IMR-90 (cell line): ENCODE data around the gene PSMC3. TPM values are rescaled to one million over a fixed set of nuclear protein-coding genes. Genes with fewer than 3 reads are reported as not detected.

Experiments
- ATAC-seq: fragments of 200-7000 bp; cut with Tn5 transposase; 2 replicates; pipeline ENCODE4 v1.9.1; 2020; ENCODE audit warnings: low read depth, mild to moderate bottlenecking, moderate library complexity
- BruUV-seq: library from RNA; stranded (reverse); fragments of 400-500 nt; replicated peaks from 2 replicates; lab custom pipeline; 2021; lab: Mats Ljungman, UMichigan
- CTCF ChIA-PET: fragments of 300-600 bp; formaldehyde crosslinking; extraction: SDS; loops from one replicate; lab custom pipeline; 2021; ENCODE audit warnings: antibody characterized with exemption; lab: Yijun Ruan, JAX
- POLR2A ChIA-PET: fragments of 300-600 bp; sonication (Branson Sonifier 250); formaldehyde crosslinking; loops from one replicate; lab custom pipeline; 2022; ENCODE audit warnings: antibody characterized with exemption; ENCODE audit not compliant: unreplicated experiment; lab: Charles Lee
- DNase-seq: peaks from one replicate; pipeline ENCODE4 v3.0.0; 2013
- H2AFZ ChIP-seq: replicated peaks from 2 replicates; pipeline ENCODE3; 2013; ENCODE audit warnings: low read length, mild to moderate bottlenecking; ENCODE audit not compliant: poor library complexity
- H2AK5ac ChIP-seq: 2 replicates; pipeline ENCODE4 v1.6.1; 2013; ENCODE audit warnings: low read depth, low read length, inconsistent platforms
- H2AK9ac ChIP-seq: replicated peaks from 2 replicates; pipeline ENCODE3; 2013; ENCODE audit warnings: mild to moderate bottlenecking, low read depth, low read length, moderate library complexity; ENCODE audit not compliant: poor library complexity
- H2BK120ac ChIP-seq: 2 replicates; pipeline ENCODE4 v1.6.1; 2013; ENCODE audit warnings: low read depth, low read length, inconsistent platforms
- H2BK15ac ChIP-seq: 3 replicates; pipeline ENCODE4 v1.6.1; 2013; ENCODE audit warnings: low read depth, low read length, inconsistent platforms
- H2BK20ac ChIP-seq: 2 replicates; pipeline ENCODE4 v1.6.1; 2013; ENCODE audit warnings: low read depth, mild to moderate bottlenecking, inconsistent platforms, low read length, moderate library complexity
- H2BK5ac ChIP-seq: 2 replicates; pipeline ENCODE4 v1.6.1; 2013; ENCODE audit warnings: mild to moderate bottlenecking, low read depth, low read length, inconsistent platforms; ENCODE audit not compliant: poor library complexity, severe bottlenecking
- H3K14ac ChIP-seq: replicated peaks from 2 replicates; pipeline ENCODE4 v1.6.1; 2013; ENCODE audit warnings: low read depth, low read length, inconsistent platforms
- H3K18ac ChIP-seq: 2 replicates; pipeline ENCODE4 v1.6.1; 2013; ENCODE audit warnings: low read depth, low read length, control low read depth
- H3K23ac ChIP-seq: 2 replicates; pipeline ENCODE4 v1.6.1; 2013; ENCODE audit warnings: low read depth, low read length, inconsistent platforms
- H3K27ac ChIP-seq: 2 replicates; pipeline ENCODE4 v1.5.1; 2013; ENCODE audit warnings: mild to moderate bottlenecking, control low read depth, low read length; ENCODE audit not compliant: insufficient read depth
- H3K27me3 ChIP-seq: 2 replicates; pipeline ENCODE4 v1.6.1; 2013; ENCODE audit warnings: low read length; ENCODE audit not compliant: control insufficient read depth, insufficient read depth
- H3K36me3 ChIP-seq: 2 replicates; pipeline ENCODE4 v1.6.1; 2013; ENCODE audit warnings: low read length, mixed read lengths; ENCODE audit not compliant: control insufficient read depth, insufficient read depth
- H3K4ac ChIP-seq: 2 replicates; pipeline ENCODE4 v1.6.1; 2013; ENCODE audit warnings: low read depth, low read length, inconsistent platforms
- H3K4me1 ChIP-seq: 2 replicates; pipeline ENCODE4 v1.6.1; 2013; ENCODE audit warnings: low read length, mixed read lengths; ENCODE audit not compliant: control insufficient read depth, insufficient read depth
- H3K4me2 ChIP-seq: 2 replicates; pipeline ENCODE4 v1.6.1; 2013; ENCODE audit warnings: low read depth, mild to moderate bottlenecking, control low read depth, low read length, moderate library complexity
- H3K4me3 ChIP-seq: 2 replicates; pipeline ENCODE4 v1.5.1; 2013; ENCODE audit warnings: low read depth, mild to moderate bottlenecking, control low read depth, low read length, moderate library complexity; ENCODE audit not compliant: insufficient read depth
- H3K56ac ChIP-seq: 2 replicates; pipeline ENCODE4 v1.6.1; 2013; ENCODE audit warnings: low read length, inconsistent platforms; ENCODE audit not compliant: insufficient read depth; ENCODE audit errors: extremely low read depth
- H3K79me1 ChIP-seq, 2 experiments: 2 replicates each; pipeline ENCODE4 v1.6.1; 2013; ENCODE audit warnings: low read length in 2 of 2, inconsistent platforms in 1 of 2, low read depth in 1 of 2
- H3K9ac ChIP-seq: 2 replicates; pipeline ENCODE4 v1.6.1; 2013; ENCODE audit warnings: low read depth, low read length, control low read depth
- H3K9me1 ChIP-seq: 2 replicates; pipeline ENCODE4 v1.6.1; 2013; ENCODE audit warnings: low read length, inconsistent platforms; ENCODE audit not compliant: insufficient read depth
- H3K9me3 ChIP-seq: 2 replicates; pipeline ENCODE4 v1.6.1; 2013; ENCODE audit warnings: low read length; ENCODE audit not compliant: control insufficient read depth, insufficient read depth
- H4K20me1 ChIP-seq: 2 replicates; pipeline ENCODE4 v1.6.1; 2013; ENCODE audit warnings: low read length, inconsistent platforms; ENCODE audit not compliant: insufficient read depth
- H4K5ac ChIP-seq: 2 replicates; pipeline ENCODE4 v1.6.1; 2013; ENCODE audit warnings: mild to moderate bottlenecking, low read depth, low read length, control low read depth
- H4K8ac ChIP-seq, 2 experiments: 2 replicates each; pipeline ENCODE4 v1.6.1; 2013; ENCODE audit warnings: low read depth in 2 of 2, low read length in 2 of 2, control low read depth in 1 of 2, inconsistent platforms in 1 of 2
- H4K91ac ChIP-seq: 2 replicates; pipeline ENCODE4 v1.6.1; 2013; ENCODE audit warnings: low read depth, low read length, inconsistent platforms; ENCODE audit not compliant: insufficient read depth
- BHLHE40 ChIP-seq: fragments of 150-350 bp; IDR thresholded peaks from 2 replicates; pipeline ENCODE4 v1.6.1; 2016; ENCODE audit warnings: mild to moderate bottlenecking, low read depth, low read length
- CEBPB ChIP-seq: IDR thresholded peaks from 2 replicates; pipeline ENCODE4 v1.6.1; 2012; ENCODE audit warnings: low read depth, low read length, improper control_type of control experiment
- CHD1 ChIP-seq: IDR thresholded peaks from 2 replicates; pipeline ENCODE4 v1.6.1; 2012; ENCODE audit warnings: low read depth, low read length, improper control_type of control experiment
- FOS ChIP-seq: fragments of 150-350 bp; IDR thresholded peaks from 2 replicates; pipeline ENCODE4 v1.6.1; 2016; ENCODE audit warnings: low read depth, low read length
- MAFK ChIP-seq: IDR thresholded peaks from 2 replicates; pipeline ENCODE4 v1.6.1; 2012; ENCODE audit warnings: low read depth, low read length, improper control_type of control experiment
- MAZ ChIP-seq: IDR thresholded peaks from 2 replicates; pipeline ENCODE4 v1.6.1; 2012; ENCODE audit warnings: low read depth, mild to moderate bottlenecking, low read length, improper control_type of control experiment, moderate library complexity, borderline replicate concordance
- MXI1 ChIP-seq: IDR thresholded peaks from 2 replicates; pipeline ENCODE4 v1.6.1; 2012; ENCODE audit warnings: low read depth, mild to moderate bottlenecking, low read length, moderate library complexity, borderline replicate concordance
- NFE2L2 ChIP-seq: fragments of 150-350 bp; IDR thresholded peaks from 2 replicates; pipeline ENCODE4 v1.6.1; 2016; ENCODE audit warnings: low read depth, mild to moderate bottlenecking, low read length
- POLR2A ChIP-seq: IDR thresholded peaks from 2 replicates; pipeline ENCODE4 v1.6.1; 2012; ENCODE audit warnings: mild to moderate bottlenecking, low read depth, low read length
- RAD21 ChIP-seq: IDR thresholded peaks from 2 replicates; pipeline ENCODE4 v1.6.1; 2012; ENCODE audit warnings: low read length, improper control_type of control experiment
- RCOR1 ChIP-seq: IDR thresholded peaks from 2 replicates; pipeline ENCODE4 v1.6.1; 2012; ENCODE audit warnings: mild to moderate bottlenecking, low read length, improper control_type of control experiment; ENCODE audit not compliant: insufficient replicate concordance
- SMC3 ChIP-seq: fragments of 150-350 bp; IDR thresholded peaks from 2 replicates; pipeline ENCODE4 v1.6.1; 2016; ENCODE audit warnings: low read depth, mild to moderate bottlenecking, antibody characterized with exemption, low read length, moderate library complexity
- USF2 ChIP-seq: fragments of 150-350 bp; IDR thresholded peaks from 2 replicates; pipeline ENCODE4 v1.6.1; 2017; ENCODE audit warnings: mild to moderate bottlenecking, antibody characterized with exemption, low read length, low read depth
- WGBS, 2 experiments: methylation state at CpG; one replicate each; pipeline versions ENCODE4 v1.1.5 to v1.1.7; 2013; ENCODE audit warnings: missing lambda C conversion rate in 2 of 2; ENCODE audit not compliant: insufficient read length in 1 of 2; ENCODE audit errors: extremely low coverage in 2 of 2; 5-methylcytosine and 5-hydroxymethylcytosine counted together
- dilution Hi-C: fragments of 300-500 bp; cut with HindIII; formaldehyde crosslinking; loops from one replicate; pipeline ENCODE4 v1.14.3; 2018; ENCODE audit warnings: low sequenced_read_pairs; ENCODE audit not compliant: unreplicated experiment
- in situ Hi-C: fragments of 300-500 bp; cut with MboI; formaldehyde crosslinking; loops from 3 replicates; pipeline ENCODE4 v1.14.3; 2019; ENCODE audit warnings: low sequenced_read_pairs, inconsistent platforms, mixed read lengths
- intact Hi-C: fragments of 100-400 bp; cut with micrococcal nuclease; formaldehyde crosslinking; loops from 2 replicates; pipeline ENCODE4 v1.10.0; 2022
- polyA plus RNA-seq, 3 experiments: library from polyadenylated mRNA; depleted of rRNA; stranded (reverse); fragments of >200 nt; gene quantifications; 2 replicates each; pipeline ENCODE4 v1.2.3, GENCODE V29; 2012; ENCODE audit warnings: low replicate concordance in 1 of 3
- total RNA-seq: library from RNA; depleted of rRNA; stranded (reverse); fragments of >200 nt; gene quantifications from 2 replicates; pipeline ENCODE4 v1.2.3, GENCODE V29; 2012
- TF ChIP-seq, protein P1 (sequence below): conservative IDR thresholded peaks from 2 replicates; pipeline ENCODE4 v1.5.1; 2012; ENCODE audit warnings: mild to moderate bottlenecking, low read depth, low read length, improper control_type of control experiment
- TF ChIP-seq, protein P2 (sequence below): fragments of 150-350 bp; IDR thresholded peaks from 2 replicates; pipeline ENCODE4 v1.6.1; 2016; ENCODE audit warnings: low read depth, mild to moderate bottlenecking, low read length, moderate library complexity, borderline replicate concordance

PSMC3 gene
- total and polyA plus RNA-seq, 2 of the 4 experiments (the other 2 are of a cell fraction), result 238 to 253 TPM

DNA sequence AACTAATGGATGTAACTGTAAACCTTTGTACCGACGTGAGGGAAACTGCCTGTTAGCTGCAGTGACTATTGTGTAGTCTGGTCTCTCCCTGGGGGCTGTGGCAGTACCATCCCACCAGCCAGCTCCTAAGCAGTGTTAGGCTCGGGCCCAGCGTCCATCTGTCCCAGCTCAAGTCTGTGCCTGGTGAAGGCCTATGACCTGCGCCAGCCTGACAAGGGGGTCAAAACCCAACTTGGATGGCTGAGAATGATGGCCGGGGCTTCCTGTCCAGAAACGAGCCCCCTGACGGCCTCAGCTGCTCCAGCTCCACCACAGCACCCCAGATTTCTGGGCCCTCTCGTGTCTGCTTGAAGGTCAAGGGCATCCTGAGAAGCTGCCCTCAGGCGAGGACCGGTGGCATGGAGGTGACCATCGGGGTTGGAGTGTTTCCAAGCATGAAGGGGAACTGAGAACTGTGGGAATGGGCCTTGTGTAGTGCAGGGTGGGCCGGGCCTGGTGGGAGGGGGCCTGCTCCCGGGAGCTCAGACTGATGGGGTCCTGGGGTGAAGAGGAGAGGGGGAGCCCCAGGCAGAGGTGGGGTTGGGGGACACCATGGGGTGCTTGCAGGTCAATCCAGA, 33.6 kb downstream of the PSMC3 start:
- no TSS peak for BruUV-seq
- Histone ChIP-seq H3K56ac (no peak overlapping the region), H3K36me3 (no peaks in the 10 kb centered on the region), H3K9me3 (no peaks in the 10 kb centered on the region), H4K5ac (no peak overlapping the region), H2BK5ac (no peak overlapping the region), H3K27me3 (no peaks in the 10 kb centered on the region), H3K4ac (peak overlapping the region; percentile 42), H3K4me3 (no peak overlapping the region), H3K79me1 (no peaks in the 10 kb centered on the region), H3K14ac (no peak overlapping the region), H3K23ac (no peak overlapping the region), H3K18ac (no peak overlapping the region), H3K9me1 (peaks cover 6% of the 10 kb centered on the region), H2BK20ac (no peak overlapping the region), H3K9ac (no peak overlapping the region), H4K91ac (no peak overlapping the region), H2AK5ac (0 out of 2 replicates have a peak overlapping the region, but pooled peaks have one; percentile 24), H2BK120ac (peak overlapping the region; percentile 7; the same call in 1 of the 2 replicates), H2AFZ (peak overlapping the region; percentile 87), H2AK9ac (peak overlapping the region; percentile 73), H4K8ac (peak overlapping the region; percentile 21 to 61; a peak in 2 of 4 replicates), H3K4me2 (no peak overlapping the region), H4K20me1 (no peaks in the 10 kb centered on the region), H3K27ac (no peak overlapping the region), H2BK15ac (no peak overlapping the region), H3K4me1 (peaks cover 9% of the 10 kb centered on the region)
- no peak for ATAC-seq
- 89% methylated on average over 6 of the region's 14 CpGs; no CpG with 5 or more reads in 1 of the 2 experiments for WGBS, 2 experiments
- CTCF ChIA-PET, result interaction anchor here (1.3 kb wide), 1 partner anchor 18 kb away, joined by 3 read pairs; no protein-coding TSS in a partner anchor
- intact Hi-C loops (no loop called here), in situ Hi-C loops (no loop called here), dilution Hi-C loops (no loop called here)
- no peak for DNase-seq
- TF ChIP-seq, protein P1, sequence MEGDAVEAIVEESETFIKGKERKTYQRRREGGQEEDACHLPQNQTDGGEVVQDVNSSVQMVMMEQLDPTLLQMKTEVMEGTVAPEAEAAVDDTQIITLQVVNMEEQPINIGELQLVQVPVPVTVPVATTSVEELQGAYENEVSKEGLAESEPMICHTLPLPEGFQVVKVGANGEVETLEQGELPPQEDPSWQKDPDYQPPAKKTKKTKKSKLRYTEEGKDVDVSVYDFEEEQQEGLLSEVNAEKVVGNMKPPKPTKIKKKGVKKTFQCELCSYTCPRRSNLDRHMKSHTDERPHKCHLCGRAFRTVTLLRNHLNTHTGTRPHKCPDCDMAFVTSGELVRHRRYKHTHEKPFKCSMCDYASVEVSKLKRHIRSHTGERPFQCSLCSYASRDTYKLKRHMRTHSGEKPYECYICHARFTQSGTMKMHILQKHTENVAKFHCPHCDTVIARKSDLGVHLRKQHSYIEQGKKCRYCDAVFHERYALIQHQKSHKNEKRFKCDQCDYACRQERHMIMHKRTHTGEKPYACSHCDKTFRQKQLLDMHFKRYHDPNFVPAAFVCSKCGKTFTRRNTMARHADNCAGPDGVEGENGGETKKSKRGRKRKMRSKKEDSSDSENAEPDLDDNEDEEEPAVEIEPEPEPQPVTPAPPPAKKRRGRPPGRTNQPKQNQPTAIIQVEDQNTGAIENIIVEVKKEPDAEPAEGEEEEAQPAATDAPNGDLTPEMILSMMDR, result no peak
- TF ChIP-seq USF2 (no peak), MAFK (no peak), CHD1 (no peak), FOS (no peak), MXI1 (no peak), POLR2A (no peak), CEBPB (no peak), BHLHE40 (no peak), NFE2L2 (no peak), MAZ (no peak), SMC3 (no peak), RAD21 (no peak), RCOR1 (no peak)
- TF ChIP-seq, protein P2, sequence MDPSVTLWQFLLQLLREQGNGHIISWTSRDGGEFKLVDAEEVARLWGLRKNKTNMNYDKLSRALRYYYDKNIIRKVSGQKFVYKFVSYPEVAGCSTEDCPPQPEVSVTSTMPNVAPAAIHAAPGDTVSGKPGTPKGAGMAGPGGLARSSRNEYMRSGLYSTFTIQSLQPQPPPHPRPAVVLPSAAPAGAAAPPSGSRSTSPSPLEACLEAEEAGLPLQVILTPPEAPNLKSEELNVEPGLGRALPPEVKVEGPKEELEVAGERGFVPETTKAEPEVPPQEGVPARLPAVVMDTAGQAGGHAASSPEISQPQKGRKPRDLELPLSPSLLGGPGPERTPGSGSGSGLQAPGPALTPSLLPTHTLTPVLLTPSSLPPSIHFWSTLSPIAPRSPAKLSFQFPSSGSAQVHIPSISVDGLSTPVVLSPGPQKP, result no peak
- POLR2A ChIA-PET, result no interaction called here
